WTC11 (cell line): ENCODE measurements around the gene DIMT1. TPM values are rescaled to one million over a fixed set of nuclear protein-coding genes. Genes with fewer than 3 reads are reported as not detected.

Experiments
- ATAC-seq: fragments of 200-7000 bp; cut with Tn5 transposase; 2 replicates; pipeline ENCODE4 v1.10.0; 2021; ENCODE audit warnings: mild to moderate bottlenecking, moderate library complexity
- CTCF ChIA-PET: fragments of 300-600 bp; sonication (Branson Sonifier 250); formaldehyde crosslinking; loops from one replicate; lab custom pipeline; 2021; ENCODE audit warnings: antibody characterized with exemption; lab: Charles Lee
- POLR2A ChIA-PET: fragments of 350-600 bp; sonication (Branson Sonifier 250); formaldehyde crosslinking; loops from one replicate; lab custom pipeline; 2021; ENCODE audit warnings: antibody characterized with exemption; lab: Charles Lee
- DNase-seq: peaks from one replicate; pipeline ENCODE4 v3.0.0; 2021; ENCODE audit warnings: low spot score
- H3K27ac Mint-ChIP-seq: 2 replicates; pipeline ENCODE4 v1.8.0; 2021; ENCODE audit warnings: mixed read lengths
- H3K27me3 Mint-ChIP-seq: 2 replicates; pipeline ENCODE4 v1.8.0; 2021; ENCODE audit warnings: low read depth, mild to moderate bottlenecking, moderate library complexity, mixed read lengths
- H3K36me3 Mint-ChIP-seq: 2 replicates; pipeline ENCODE4 v1.8.0; 2021; ENCODE audit warnings: mixed read lengths
- H3K4me1 Mint-ChIP-seq: 2 replicates; pipeline ENCODE4 v1.8.0; 2022; ENCODE audit warnings: mixed read lengths
- H3K4me3 Mint-ChIP-seq: 2 replicates; pipeline ENCODE4 v1.8.0; 2021; ENCODE audit warnings: mild to moderate bottlenecking, moderate library complexity, mixed read lengths
- H3K9me3 Mint-ChIP-seq: 2 replicates; pipeline ENCODE4 v1.8.0; 2021; ENCODE audit warnings: mixed read lengths
- CBFB ChIP-seq: sonication (generic); formaldehyde crosslinking; IDR thresholded peaks from 2 replicates; pipeline ENCODE4 v1.8.1; 2022; ENCODE audit warnings: mild to moderate bottlenecking, low read depth, missing genetic modification reagents
- ELF4 ChIP-seq: sonication (generic); formaldehyde crosslinking; IDR thresholded peaks from 2 replicates; pipeline ENCODE4 v1.8.1; 2022; ENCODE audit warnings: low read depth, mild to moderate bottlenecking, moderate library complexity, missing genetic modification reagents
- ETV6 ChIP-seq: sonication (generic); formaldehyde crosslinking; IDR thresholded peaks from 2 replicates; pipeline ENCODE4 v1.8.1; 2022; ENCODE audit warnings: mild to moderate bottlenecking, missing genetic modification reagents
- FOXP1 ChIP-seq: sonication (generic); formaldehyde crosslinking; IDR thresholded peaks from 2 replicates; pipeline ENCODE4 v1.8.0; 2022; ENCODE audit warnings: missing genetic modification reagents, mild to moderate bottlenecking, moderate library complexity, borderline replicate concordance
- GABPB1 ChIP-seq: sonication (generic); formaldehyde crosslinking; IDR thresholded peaks from 2 replicates; pipeline ENCODE4 v1.8.1; 2023; ENCODE audit warnings: mild to moderate bottlenecking, missing genetic modification reagents
- GRHL2 ChIP-seq: fragments of 250-450 bp; sonication (Bioruptor Pico); IDR thresholded peaks from 2 replicates; pipeline ENCODE4 v1.8.0; 2022; ENCODE audit warnings: mild to moderate bottlenecking, moderate library complexity; ENCODE audit not compliant: insufficient replicate concordance, severe bottlenecking
- HMGA2 ChIP-seq: fragments of 250-450 bp; sonication (Bioruptor Pico); IDR thresholded peaks from 2 replicates; pipeline ENCODE4 v1.4.0; 2021; ENCODE audit warnings: mild to moderate bottlenecking, moderate library complexity
- NFATC4 ChIP-seq: fragments of 250-450 bp; sonication (Bioruptor Pico); IDR thresholded peaks from 2 replicates; pipeline ENCODE4 v1.9.0; 2021; ENCODE audit warnings: mild to moderate bottlenecking
- PRRX2 ChIP-seq: fragments of 250-450 bp; sonication (Bioruptor Pico); IDR thresholded peaks from 2 replicates; pipeline ENCODE4 v1.8.0; 2021; ENCODE audit warnings: mild to moderate bottlenecking
- SOX15 ChIP-seq: fragments of 250-450 bp; sonication (Bioruptor Pico); IDR thresholded peaks from 2 replicates; pipeline ENCODE4 v1.9.0; 2021; ENCODE audit warnings: mild to moderate bottlenecking
- TEAD4 ChIP-seq: sonication (generic); formaldehyde crosslinking; IDR thresholded peaks from 2 replicates; pipeline ENCODE4 v1.8.0; 2022; ENCODE audit warnings: mild to moderate bottlenecking, missing genetic modification reagents
- ZBTB21 ChIP-seq: sonication (generic); formaldehyde crosslinking; IDR thresholded peaks from 2 replicates; pipeline ENCODE4 v1.8.1; 2023; ENCODE audit warnings: mild to moderate bottlenecking, missing genetic modification reagents, borderline replicate concordance
- ZNF121 ChIP-seq: sonication (generic); formaldehyde crosslinking; IDR thresholded peaks from 2 replicates; pipeline ENCODE4 v1.8.0; 2023; ENCODE audit warnings: missing genetic modification reagents
- ZNF232 ChIP-seq: sonication (generic); formaldehyde crosslinking; IDR thresholded peaks from 2 replicates; pipeline ENCODE4 v1.8.0; 2022; ENCODE audit warnings: mild to moderate bottlenecking, missing genetic modification reagents
- ZNF263 ChIP-seq: sonication (generic); formaldehyde crosslinking; IDR thresholded peaks from 2 replicates; pipeline ENCODE4 v1.8.1; 2022; ENCODE audit warnings: low read depth, mild to moderate bottlenecking, moderate library complexity, missing genetic modification reagents
- ZNF317 ChIP-seq: sonication (generic); formaldehyde crosslinking; IDR thresholded peaks from 2 replicates; pipeline ENCODE4 v1.8.1; 2023; ENCODE audit warnings: low read depth, mild to moderate bottlenecking, moderate library complexity, missing genetic modification reagents, borderline replicate concordance
- ZNF423 ChIP-seq: fragments of 250-450 bp; sonication (Bioruptor Pico); IDR thresholded peaks from 2 replicates; pipeline ENCODE4 v2.1.2; 2022; ENCODE audit warnings: mild to moderate bottlenecking, moderate library complexity
- ZNF671 ChIP-seq: fragments of 250-450 bp; sonication (Bioruptor Pico); IDR thresholded peaks from 2 replicates; pipeline ENCODE4 v1.8.0; 2021; ENCODE audit warnings: mild to moderate bottlenecking
- total RNA-seq: library from RNA; stranded (reverse); gene quantifications from 3 replicates; pipeline ENCODE4 v1.2.3, GENCODE V29; 2021
- TF ChIP-seq, protein P1 (sequence below): sonication (generic); formaldehyde crosslinking; IDR thresholded peaks from 2 replicates; pipeline ENCODE4 v1.8.1; 2023; ENCODE audit warnings: mild to moderate bottlenecking, missing genetic modification reagents
- TF ChIP-seq, protein P2 (sequence below): fragments of 250-450 bp; sonication (Bioruptor Pico); IDR thresholded peaks from 2 replicates; pipeline ENCODE4 v1.9.0; 2021; ENCODE audit warnings: mild to moderate bottlenecking, borderline replicate concordance
- TF ChIP-seq, protein P3 (sequence below): fragments of 250-450 bp; sonication (Bioruptor Pico); IDR thresholded peaks from 2 replicates; pipeline ENCODE4 v1.9.0; 2021; ENCODE audit warnings: mild to moderate bottlenecking
- TF ChIP-seq, protein P4 (sequence below): sonication (generic); formaldehyde crosslinking; IDR thresholded peaks from 2 replicates; pipeline ENCODE4 v1.8.0; 2022; ENCODE audit warnings: mild to moderate bottlenecking, missing genetic modification reagents
- TF ChIP-seq, protein P5 (sequence below): sonication (generic); formaldehyde crosslinking; IDR thresholded peaks from 2 replicates; pipeline ENCODE4 v1.8.1; 2022; ENCODE audit warnings: low read depth, mild to moderate bottlenecking, moderate library complexity, missing genetic modification reagents, borderline replicate concordance
- TF ChIP-seq, protein P6 (sequence below): sonication (generic); formaldehyde crosslinking; conservative IDR thresholded peaks from 2 replicates; pipeline ENCODE4 v1.8.1; 2022; ENCODE audit warnings: mild to moderate bottlenecking, missing genetic modification reagents

Gene DIMT1
- total RNA-seq, 1 experiment from 2014 or later, result 33.9 TPM

DNA sequence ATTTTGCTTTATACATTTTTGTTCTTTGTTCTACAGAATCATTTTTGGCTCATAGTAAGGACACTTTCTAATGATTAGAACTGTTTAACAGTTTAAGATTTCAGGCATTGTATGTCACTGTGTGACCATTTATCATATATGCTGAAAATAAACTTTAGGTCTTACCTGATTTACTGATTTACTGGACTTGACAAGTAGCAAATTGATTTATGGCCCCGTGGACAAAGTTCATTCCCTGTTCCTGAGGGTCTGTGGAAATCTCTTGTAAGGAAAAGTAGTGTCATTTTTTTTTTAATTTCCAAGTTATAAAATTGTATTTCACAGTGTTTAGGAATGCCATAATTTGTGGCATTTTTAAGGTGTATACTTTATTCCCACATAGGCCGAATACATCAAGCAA, 57.0 kb downstream of the DIMT1 start (continued):
- TF ChIP-seq, protein P1, sequence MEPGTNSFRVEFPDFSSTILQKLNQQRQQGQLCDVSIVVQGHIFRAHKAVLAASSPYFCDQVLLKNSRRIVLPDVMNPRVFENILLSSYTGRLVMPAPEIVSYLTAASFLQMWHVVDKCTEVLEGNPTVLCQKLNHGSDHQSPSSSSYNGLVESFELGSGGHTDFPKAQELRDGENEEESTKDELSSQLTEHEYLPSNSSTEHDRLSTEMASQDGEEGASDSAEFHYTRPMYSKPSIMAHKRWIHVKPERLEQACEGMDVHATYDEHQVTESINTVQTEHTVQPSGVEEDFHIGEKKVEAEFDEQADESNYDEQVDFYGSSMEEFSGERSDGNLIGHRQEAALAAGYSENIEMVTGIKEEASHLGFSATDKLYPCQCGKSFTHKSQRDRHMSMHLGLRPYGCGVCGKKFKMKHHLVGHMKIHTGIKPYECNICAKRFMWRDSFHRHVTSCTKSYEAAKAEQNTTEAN (CRISPR knock-in tag), result no peak
- TF ChIP-seq ZBTB21 (CRISPR knock-in tag) (no peak), ZNF263 (no peak), ELF4 (CRISPR knock-in tag) (no peak), CBFB (CRISPR knock-in tag) (no peak), SOX15 (CRISPR knock-in tag) (no peak), ETV6 (CRISPR knock-in tag) (no peak)
- TF ChIP-seq, protein P2, sequence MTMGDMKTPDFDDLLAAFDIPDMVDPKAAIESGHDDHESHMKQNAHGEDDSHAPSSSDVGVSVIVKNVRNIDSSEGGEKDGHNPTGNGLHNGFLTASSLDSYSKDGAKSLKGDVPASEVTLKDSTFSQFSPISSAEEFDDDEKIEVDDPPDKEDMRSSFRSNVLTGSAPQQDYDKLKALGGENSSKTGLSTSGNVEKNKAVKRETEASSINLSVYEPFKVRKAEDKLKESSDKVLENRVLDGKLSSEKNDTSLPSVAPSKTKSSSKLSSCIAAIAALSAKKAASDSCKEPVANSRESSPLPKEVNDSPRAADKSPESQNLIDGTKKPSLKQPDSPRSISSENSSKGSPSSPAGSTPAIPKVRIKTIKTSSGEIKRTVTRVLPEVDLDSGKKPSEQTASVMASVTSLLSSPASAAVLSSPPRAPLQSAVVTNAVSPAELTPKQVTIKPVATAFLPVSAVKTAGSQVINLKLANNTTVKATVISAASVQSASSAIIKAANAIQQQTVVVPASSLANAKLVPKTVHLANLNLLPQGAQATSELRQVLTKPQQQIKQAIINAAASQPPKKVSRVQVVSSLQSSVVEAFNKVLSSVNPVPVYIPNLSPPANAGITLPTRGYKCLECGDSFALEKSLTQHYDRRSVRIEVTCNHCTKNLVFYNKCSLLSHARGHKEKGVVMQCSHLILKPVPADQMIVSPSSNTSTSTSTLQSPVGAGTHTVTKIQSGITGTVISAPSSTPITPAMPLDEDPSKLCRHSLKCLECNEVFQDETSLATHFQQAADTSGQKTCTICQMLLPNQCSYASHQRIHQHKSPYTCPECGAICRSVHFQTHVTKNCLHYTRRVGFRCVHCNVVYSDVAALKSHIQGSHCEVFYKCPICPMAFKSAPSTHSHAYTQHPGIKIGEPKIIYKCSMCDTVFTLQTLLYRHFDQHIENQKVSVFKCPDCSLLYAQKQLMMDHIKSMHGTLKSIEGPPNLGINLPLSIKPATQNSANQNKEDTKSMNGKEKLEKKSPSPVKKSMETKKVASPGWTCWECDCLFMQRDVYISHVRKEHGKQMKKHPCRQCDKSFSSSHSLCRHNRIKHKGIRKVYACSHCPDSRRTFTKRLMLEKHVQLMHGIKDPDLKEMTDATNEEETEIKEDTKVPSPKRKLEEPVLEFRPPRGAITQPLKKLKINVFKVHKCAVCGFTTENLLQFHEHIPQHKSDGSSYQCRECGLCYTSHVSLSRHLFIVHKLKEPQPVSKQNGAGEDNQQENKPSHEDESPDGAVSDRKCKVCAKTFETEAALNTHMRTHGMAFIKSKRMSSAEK (CRISPR knock-in tag), result no peak
- TF ChIP-seq, protein P3, sequence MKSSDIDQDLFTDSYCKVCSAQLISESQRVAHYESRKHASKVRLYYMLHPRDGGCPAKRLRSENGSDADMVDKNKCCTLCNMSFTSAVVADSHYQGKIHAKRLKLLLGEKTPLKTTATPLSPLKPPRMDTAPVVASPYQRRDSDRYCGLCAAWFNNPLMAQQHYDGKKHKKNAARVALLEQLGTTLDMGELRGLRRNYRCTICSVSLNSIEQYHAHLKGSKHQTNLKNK (CRISPR knock-in tag), result no peak
- TF ChIP-seq, all 79 proteins: peak for 0

DNA sequence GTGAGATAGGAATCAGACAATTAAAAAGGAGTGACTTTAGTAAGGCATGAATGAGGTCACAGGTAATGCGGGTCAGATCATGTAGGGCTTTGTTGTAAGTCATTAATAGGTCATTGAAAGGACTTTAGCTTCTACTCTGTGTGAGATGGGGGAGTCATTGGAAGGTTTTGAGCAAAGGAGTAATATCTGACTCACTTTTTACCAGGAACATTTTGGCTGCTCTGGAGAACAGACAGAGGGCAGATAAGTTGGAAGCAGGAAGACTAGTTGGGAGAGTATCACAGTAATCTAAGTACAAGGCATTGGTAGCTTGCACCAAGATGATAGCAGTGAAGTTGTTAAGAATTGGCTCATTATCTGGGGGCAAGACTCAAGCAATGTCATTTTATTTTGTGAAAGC, 60.3 kb downstream of the DIMT1 start:
- H3K4me1 Mint-ChIP-seq, result peaks cover 4% of the 10 kb centered on the region; the same call in 1 of the 2 replicates
- TF ChIP-seq ZBTB21 (CRISPR knock-in tag) (no peak), TEAD4 (no peak), ZNF232 (CRISPR knock-in tag) (no peak), ZNF671 (CRISPR knock-in tag) (no peak), GRHL2 (CRISPR knock-in tag) (no peak), ZNF423 (no peak), PRRX2 (CRISPR knock-in tag) (no peak), FOXP1 (no peak), ZNF317 (CRISPR knock-in tag) (no peak), HMGA2 (CRISPR knock-in tag) (no peak), NFATC4 (CRISPR knock-in tag) (no peak), ZNF121 (CRISPR knock-in tag) (no peak), GABPB1 (CRISPR knock-in tag) (no peak)
- TF ChIP-seq, protein P1 (CRISPR knock-in tag), result no peak
- TF ChIP-seq, protein P4, sequence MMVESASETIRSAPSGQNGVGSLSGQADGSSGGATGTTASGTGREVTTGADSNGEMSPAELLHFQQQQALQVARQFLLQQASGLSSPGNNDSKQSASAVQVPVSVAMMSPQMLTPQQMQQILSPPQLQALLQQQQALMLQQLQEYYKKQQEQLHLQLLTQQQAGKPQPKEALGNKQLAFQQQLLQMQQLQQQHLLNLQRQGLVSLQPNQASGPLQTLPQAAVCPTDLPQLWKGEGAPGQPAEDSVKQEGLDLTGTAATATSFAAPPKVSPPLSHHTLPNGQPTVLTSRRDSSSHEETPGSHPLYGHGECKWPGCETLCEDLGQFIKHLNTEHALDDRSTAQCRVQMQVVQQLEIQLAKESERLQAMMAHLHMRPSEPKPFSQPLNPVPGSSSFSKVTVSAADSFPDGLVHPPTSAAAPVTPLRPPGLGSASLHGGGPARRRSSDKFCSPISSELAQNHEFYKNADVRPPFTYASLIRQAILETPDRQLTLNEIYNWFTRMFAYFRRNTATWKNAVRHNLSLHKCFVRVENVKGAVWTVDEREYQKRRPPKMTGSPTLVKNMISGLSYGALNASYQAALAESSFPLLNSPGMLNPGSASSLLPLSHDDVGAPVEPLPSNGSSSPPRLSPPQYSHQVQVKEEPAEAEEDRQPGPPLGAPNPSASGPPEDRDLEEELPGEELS (CRISPR knock-in tag), result no peak
- TF ChIP-seq, protein P5, sequence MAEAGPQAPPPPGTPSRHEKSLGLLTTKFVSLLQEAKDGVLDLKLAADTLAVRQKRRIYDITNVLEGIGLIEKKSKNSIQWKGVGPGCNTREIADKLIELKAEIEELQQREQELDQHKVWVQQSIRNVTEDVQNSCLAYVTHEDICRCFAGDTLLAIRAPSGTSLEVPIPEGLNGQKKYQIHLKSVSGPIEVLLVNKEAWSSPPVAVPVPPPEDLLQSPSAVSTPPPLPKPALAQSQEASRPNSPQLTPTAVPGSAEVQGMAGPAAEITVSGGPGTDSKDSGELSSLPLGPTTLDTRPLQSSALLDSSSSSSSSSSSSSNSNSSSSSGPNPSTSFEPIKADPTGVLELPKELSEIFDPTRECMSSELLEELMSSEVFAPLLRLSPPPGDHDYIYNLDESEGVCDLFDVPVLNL (CRISPR knock-in tag), result no peak
- TF ChIP-seq, protein P6, sequence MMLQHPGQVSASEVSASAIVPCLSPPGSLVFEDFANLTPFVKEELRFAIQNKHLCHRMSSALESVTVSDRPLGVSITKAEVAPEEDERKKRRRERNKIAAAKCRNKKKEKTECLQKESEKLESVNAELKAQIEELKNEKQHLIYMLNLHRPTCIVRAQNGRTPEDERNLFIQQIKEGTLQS (CRISPR knock-in tag), result no peak
- TF ChIP-seq, all 79 proteins: peak for 0
- no peaks in the 10 kb centered on the region for H3K9me3 Mint-ChIP-seq
- no peaks in the 10 kb centered on the region for H3K27me3 Mint-ChIP-seq
- ChIA-PET POLR2A (no interaction called here), CTCF (no interaction called here)
- ATAC-seq (no peak), DNase-seq (no peak)
- 0 out of 2 replicates have a peak, but pooled peaks cover 2% of the 10 kb centered on the region for H3K36me3 Mint-ChIP-seq
- H3K27ac Mint-ChIP-seq, result peak overlapping the region; percentile 12
- no peak overlapping the region for H3K4me3 Mint-ChIP-seq
